NB4 (cell line): Measurements from ENCODE around the gene RMI2.

ENCODE experiments used
- MYC ChIP-seq: IDR thresholded peaks from 2 replicates; pipeline ENCODE4 v1.6.1; 2011; ENCODE audit warnings: low read depth, low read length
- POLR2A ChIP-seq: IDR thresholded peaks from 2 replicates; pipeline ENCODE4 v1.6.1; 2011; ENCODE audit warnings: mild to moderate bottlenecking; ENCODE audit not compliant: insufficient read length; ENCODE audit errors: extremely low read depth
- TF ChIP-seq, protein P1 (sequence below): IDR thresholded peaks from 2 replicates; pipeline ENCODE4 v1.6.1; 2011; ENCODE audit warnings: low read depth, low read length
- TF ChIP-seq, protein P2 (sequence below): IDR thresholded peaks from one replicate; pipeline ENCODE4 v1.5.1; 2012; ENCODE audit warnings: low read depth, low read length

DNA sequence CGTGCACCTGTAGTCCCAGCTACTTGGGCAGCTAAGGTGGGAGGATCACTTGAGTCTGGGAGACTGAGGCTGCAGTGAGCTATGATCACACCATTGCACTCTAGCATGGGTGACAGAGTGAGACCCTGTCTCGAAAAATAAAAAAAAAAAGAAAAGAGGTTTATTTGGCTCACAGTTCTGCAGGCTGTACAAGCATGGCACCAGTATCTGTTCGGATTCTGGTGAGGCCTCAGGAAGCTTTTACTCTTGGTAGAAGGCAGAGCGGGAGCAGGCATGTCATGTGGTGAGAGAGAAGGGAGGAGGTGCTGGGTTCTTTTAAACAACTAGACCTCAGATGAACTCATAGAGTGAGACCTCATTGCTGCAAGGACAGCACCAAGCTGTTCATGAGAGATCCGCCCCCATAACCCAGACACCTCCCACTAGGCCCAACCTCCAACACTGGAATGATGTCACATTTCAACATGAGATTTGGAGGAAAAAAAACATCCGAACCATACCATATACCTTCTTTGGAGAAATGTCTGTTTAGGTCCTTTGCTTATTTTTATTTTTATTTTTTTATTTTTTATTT, 10.3 kb upstream of the RMI2 start:
- TF ChIP-seq POLR2A, result no peak
- TF ChIP-seq, protein P1, sequence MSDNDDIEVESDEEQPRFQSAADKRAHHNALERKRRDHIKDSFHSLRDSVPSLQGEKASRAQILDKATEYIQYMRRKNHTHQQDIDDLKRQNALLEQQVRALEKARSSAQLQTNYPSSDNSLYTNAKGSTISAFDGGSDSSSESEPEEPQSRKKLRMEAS, result no peak
- TF ChIP-seq, protein P2, sequence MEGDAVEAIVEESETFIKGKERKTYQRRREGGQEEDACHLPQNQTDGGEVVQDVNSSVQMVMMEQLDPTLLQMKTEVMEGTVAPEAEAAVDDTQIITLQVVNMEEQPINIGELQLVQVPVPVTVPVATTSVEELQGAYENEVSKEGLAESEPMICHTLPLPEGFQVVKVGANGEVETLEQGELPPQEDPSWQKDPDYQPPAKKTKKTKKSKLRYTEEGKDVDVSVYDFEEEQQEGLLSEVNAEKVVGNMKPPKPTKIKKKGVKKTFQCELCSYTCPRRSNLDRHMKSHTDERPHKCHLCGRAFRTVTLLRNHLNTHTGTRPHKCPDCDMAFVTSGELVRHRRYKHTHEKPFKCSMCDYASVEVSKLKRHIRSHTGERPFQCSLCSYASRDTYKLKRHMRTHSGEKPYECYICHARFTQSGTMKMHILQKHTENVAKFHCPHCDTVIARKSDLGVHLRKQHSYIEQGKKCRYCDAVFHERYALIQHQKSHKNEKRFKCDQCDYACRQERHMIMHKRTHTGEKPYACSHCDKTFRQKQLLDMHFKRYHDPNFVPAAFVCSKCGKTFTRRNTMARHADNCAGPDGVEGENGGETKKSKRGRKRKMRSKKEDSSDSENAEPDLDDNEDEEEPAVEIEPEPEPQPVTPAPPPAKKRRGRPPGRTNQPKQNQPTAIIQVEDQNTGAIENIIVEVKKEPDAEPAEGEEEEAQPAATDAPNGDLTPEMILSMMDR, result no peak
- no peak for TF ChIP-seq MYC
